ENCODE data around the gene RANBP3.
"Not testable (repeated sequence)": the region's sequence is repeated elsewhere in the genome, so short reads cannot be mapped to it uniquely, and the experiment has no call there.

RANBP3 gene

GRCh38 chr19:5897189-5897969 is 80.6 kb downstream of the RANBP3 start:
- no peak for DNase-seq

- DNase-seq: no peak
These were observed 81.4 kb downstream of the RANBP3 start for GRCh38 chr19:5896365-5897076.

GRCh38 chr19:5895890-5896289 is 82.0 kb downstream of the RANBP3 start:
- DNase-seq: no peak

- DNase-seq: no peak
These were observed 82.5 kb downstream of the RANBP3 start for GRCh38 chr19:5895409-5895808.

GRCh38 chr19:5894704-5895349 is 83.1 kb downstream of the RANBP3 start:
- DNase-seq: no peak

- no peak for DNase-seq
These were observed 83.8 kb downstream of the RANBP3 start for GRCh38 chr19:5893907-5894703.

- DNase-seq: no peak
These were observed 84.5 kb downstream of the RANBP3 start for GRCh38 chr19:5893296-5893903.

GRCh38 chr19:5892772-5893275 is 85.1 kb downstream of the RANBP3 start:
- DNase-seq: no peak

- DNase-seq: no peak
These were observed 85.8 kb downstream of the RANBP3 start for GRCh38 chr19:5891938-5892771.

- DNase-seq: no peak
These were observed 86.4 kb downstream of the RANBP3 start for GRCh38 chr19:5891572-5891937.

- no peak for DNase-seq
These were observed 87.8 kb downstream of the RANBP3 start for GRCh38 chr19:5890099-5890498.

GRCh38 chr19:5889288-5889971 is 88.5 kb downstream of the RANBP3 start:
- DNase-seq: no peak

- not testable (repeated sequence) for DNase-seq
These were observed 93.7 kb downstream of the RANBP3 start for GRCh38 chr19:5884065-5884811.

GRCh38 chr19:5883157-5883873 is 94.6 kb downstream of the RANBP3 start:
- not testable (repeated sequence) for DNase-seq

- DNase-seq: no peak
These were observed 95.4 kb downstream of the RANBP3 start for GRCh38 chr19:5882421-5882968.

GRCh38 chr19:5881543-5882299 is 96.2 kb downstream of the RANBP3 start:
- DNase-seq: no peak

GRCh38 chr19:5880604-5881078 is 97.3 kb downstream of the RANBP3 start:
- no peak for DNase-seq

GRCh38 chr19:5880196-5880595 is 97.7 kb downstream of the RANBP3 start:
- no peak for DNase-seq

All from CD4-positive, alpha-beta T cell treated with Interleukin-15 for 1 hour (primary cell).